Lower leg skin (tissue), 3 donors: ENCODE data around the gene HLA-E.

Source experiments
- CTCF ChIP-seq, 3 donors: fragments of 450-650 bp; IDR thresholded peaks; one replicate each; pipeline ENCODE4 v1.5.1; 2016; ENCODE audit warnings: antibody characterized with exemption in 3 of 3, mild to moderate bottlenecking in 3 of 3, moderate library complexity in 2 of 3
- POLR2A ChIP-seq, 2 donors: fragments of 450-650 bp; IDR thresholded peaks; one replicate each; pipeline ENCODE4 v1.6.1; 2016 to 2017; ENCODE audit warnings: antibody characterized with exemption in 2 of 2, mild to moderate bottlenecking in 1 of 2, moderate library complexity in 1 of 2

GRCh38 chr6:30441171-30441570, 48.1 kb upstream of the HLA-E start:
- TF ChIP-seq POLR2A (IDR thresholded peaks at IDR 0.05) = no peak
- no peak for TF ChIP-seq CTCF (IDR thresholded peaks at IDR 0.05)
